ENCODE measurements around the gene ZSCAN26. TPM values are rescaled to one million over a fixed set of nuclear protein-coding genes. Genes with fewer than 3 reads are reported as not detected.

Gene ZSCAN26
- polyA plus RNA-seq, 1 of the 3 experiments (the other 2 are of a cell fraction): 11.0 TPM

DNA sequence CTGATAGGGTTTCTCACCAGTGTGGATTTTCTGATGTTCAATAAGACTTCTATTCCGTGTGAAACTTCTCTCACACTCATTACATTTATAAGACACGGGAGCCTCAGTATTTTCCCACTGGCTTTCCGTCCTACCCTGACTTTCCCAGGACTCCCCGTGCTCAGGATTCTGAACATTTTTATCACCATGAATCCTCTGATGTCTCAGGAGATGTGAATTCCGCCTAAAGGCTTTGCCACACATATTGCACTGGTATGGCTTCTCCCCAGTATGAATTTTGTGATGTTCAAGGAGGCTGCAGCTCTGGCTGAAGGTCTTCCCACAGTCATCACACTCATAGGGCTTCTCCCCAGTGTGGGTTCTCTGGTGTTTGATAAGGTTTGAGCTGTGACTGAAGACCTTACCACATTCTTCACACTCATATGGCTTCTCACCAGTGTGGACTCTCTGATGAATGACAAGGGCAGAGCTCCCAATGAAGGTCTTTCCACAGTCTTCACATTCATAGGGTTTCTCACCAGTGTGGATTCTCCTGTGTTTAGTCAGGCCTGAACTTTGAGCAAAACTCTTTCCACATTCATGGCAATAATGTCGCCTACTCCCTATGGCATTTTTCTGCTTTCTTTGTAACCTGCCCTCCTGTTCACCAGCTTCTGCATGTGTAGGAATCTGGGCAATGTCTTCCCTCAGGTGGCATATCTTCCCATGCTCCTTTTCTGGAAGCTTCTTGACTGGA is 21.6 kb upstream of the ZSCAN26 start:
- 90% methylated on average over 6 of the region's 6 CpGs for WGBS (ENCODE audit: low lambda C conversion rate)
- POLR2A ChIA-PET: no interaction called here
- CTCF ChIA-PET: interaction anchor here (1.6 kb wide), 1 partner anchor 111 kb away, joined by 8 read pairs; no protein-coding TSS in a partner anchor

More for the DNA sequence above, 21.6 kb upstream of the ZSCAN26 start:
- Histone ChIP-seq H3K9me2 (no peaks in the 10 kb centered on the region), H3K36me3 (replicated peaks in 1 of 2; ENCODE audit: control insufficient read depth in 1 of 2, insufficient read depth in 2 of 2, low read length in 1 of 2) (peaks cover 38 to 59% of the 10 kb centered on the region in 2 experiments), H4K20me1 (ENCODE audit: insufficient read depth) (no peaks in the 10 kb centered on the region), H3K9ac (no peak overlapping the region), H3K4me3 (ENCODE audit: low read depth in 2 of 2, low read length in 1 of 2) (no peak overlapping the region), H3K79me2 (ENCODE audit: insufficient read depth) (peaks cover 5% of the 10 kb centered on the region; the same call in 1 of the 2 replicates), H3K27me3 (ENCODE audit: insufficient read depth) (no peaks in the 10 kb centered on the region), H3K9me3 (no peaks in the 10 kb centered on the region), H3F3A (replicated peaks; ENCODE audit: insufficient read depth) (peaks cover 7% of the 10 kb centered on the region), H3K4me2 (no peak overlapping the region), H3K27ac (ENCODE audit: low read depth in 2 of 2, low read length in 1 of 2) (no peak overlapping the region), H2AFZ (ENCODE audit: low read depth) (no peak overlapping the region), H3K4me1 (ENCODE audit: control insufficient read depth in 1 of 2, insufficient read depth in 2 of 2, low read depth in 1 of 2, low read length in 1 of 2) (no peaks in the 10 kb centered on the region; a peak in 1 of 4 replicates)
- no peak for DNase-seq
- TF ChIP-seq, protein P1, sequence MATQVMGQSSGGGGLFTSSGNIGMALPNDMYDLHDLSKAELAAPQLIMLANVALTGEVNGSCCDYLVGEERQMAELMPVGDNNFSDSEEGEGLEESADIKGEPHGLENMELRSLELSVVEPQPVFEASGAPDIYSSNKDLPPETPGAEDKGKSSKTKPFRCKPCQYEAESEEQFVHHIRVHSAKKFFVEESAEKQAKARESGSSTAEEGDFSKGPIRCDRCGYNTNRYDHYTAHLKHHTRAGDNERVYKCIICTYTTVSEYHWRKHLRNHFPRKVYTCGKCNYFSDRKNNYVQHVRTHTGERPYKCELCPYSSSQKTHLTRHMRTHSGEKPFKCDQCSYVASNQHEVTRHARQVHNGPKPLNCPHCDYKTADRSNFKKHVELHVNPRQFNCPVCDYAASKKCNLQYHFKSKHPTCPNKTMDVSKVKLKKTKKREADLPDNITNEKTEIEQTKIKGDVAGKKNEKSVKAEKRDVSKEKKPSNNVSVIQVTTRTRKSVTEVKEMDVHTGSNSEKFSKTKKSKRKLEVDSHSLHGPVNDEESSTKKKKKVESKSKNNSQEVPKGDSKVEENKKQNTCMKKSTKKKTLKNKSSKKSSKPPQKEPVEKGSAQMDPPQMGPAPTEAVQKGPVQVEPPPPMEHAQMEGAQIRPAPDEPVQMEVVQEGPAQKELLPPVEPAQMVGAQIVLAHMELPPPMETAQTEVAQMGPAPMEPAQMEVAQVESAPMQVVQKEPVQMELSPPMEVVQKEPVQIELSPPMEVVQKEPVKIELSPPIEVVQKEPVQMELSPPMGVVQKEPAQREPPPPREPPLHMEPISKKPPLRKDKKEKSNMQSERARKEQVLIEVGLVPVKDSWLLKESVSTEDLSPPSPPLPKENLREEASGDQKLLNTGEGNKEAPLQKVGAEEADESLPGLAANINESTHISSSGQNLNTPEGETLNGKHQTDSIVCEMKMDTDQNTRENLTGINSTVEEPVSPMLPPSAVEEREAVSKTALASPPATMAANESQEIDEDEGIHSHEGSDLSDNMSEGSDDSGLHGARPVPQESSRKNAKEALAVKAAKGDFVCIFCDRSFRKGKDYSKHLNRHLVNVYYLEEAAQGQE (IDR thresholded peaks at IDR 0.05; ENCODE audit: low read depth, low read length): no peak
- TF ChIP-seq EZH2phosphoT487 (IDR thresholded peaks at IDR 0.05; ENCODE audit: borderline replicate concordance, low read depth) (no peak), RAD21 (IDR thresholded peaks at IDR 0.05; ENCODE audit: low read length) (no peak), NFIC (IDR thresholded peaks at IDR 0.05; ENCODE audit: borderline replicate concordance) (no peak), TEAD4 (IDR thresholded peaks at IDR 0.05; ENCODE audit: borderline replicate concordance, insufficient read depth) (no peak), EP300 (IDR thresholded peaks at IDR 0.05; ENCODE audit: borderline replicate concordance in 1 of 2, low read depth in 1 of 2, low read length in 1 of 2) (no peak), RCOR1 (IDR thresholded peaks at IDR 0.05; ENCODE audit: low read length) (no peak), SMC3 (IDR thresholded peaks at IDR 0.05; ENCODE audit: low read depth, low read length) (no peak), SIN3A (IDR thresholded peaks at IDR 0.05; ENCODE audit: borderline replicate concordance, low read depth, low read length) (no peak), ELF1 (IDR thresholded peaks at IDR 0.05) (no peak), TAF1 (IDR thresholded peaks at IDR 0.05; ENCODE audit: borderline replicate concordance, low read depth, low read length) (no peak)
- TF ChIP-seq, protein P2, sequence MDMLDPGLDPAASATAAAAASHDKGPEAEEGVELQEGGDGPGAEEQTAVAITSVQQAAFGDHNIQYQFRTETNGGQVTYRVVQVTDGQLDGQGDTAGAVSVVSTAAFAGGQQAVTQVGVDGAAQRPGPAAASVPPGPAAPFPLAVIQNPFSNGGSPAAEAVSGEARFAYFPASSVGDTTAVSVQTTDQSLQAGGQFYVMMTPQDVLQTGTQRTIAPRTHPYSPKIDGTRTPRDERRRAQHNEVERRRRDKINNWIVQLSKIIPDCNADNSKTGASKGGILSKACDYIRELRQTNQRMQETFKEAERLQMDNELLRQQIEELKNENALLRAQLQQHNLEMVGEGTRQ (IDR thresholded peaks at IDR 0.05; ENCODE audit: borderline replicate concordance, low read depth, low read length): no peak
- TF ChIP-seq, protein P3, sequence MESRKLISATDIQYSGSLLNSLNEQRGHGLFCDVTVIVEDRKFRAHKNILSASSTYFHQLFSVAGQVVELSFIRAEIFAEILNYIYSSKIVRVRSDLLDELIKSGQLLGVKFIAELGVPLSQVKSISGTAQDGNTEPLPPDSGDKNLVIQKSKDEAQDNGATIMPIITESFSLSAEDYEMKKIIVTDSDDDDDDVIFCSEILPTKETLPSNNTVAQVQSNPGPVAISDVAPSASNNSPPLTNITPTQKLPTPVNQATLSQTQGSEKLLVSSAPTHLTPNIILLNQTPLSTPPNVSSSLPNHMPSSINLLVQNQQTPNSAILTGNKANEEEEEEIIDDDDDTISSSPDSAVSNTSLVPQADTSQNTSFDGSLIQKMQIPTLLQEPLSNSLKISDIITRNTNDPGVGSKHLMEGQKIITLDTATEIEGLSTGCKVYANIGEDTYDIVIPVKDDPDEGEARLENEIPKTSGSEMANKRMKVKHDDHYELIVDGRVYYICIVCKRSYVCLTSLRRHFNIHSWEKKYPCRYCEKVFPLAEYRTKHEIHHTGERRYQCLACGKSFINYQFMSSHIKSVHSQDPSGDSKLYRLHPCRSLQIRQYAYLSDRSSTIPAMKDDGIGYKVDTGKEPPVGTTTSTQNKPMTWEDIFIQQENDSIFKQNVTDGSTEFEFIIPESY (IDR thresholded peaks at IDR 0.05; ENCODE audit: borderline replicate concordance, low read depth): no peak
- TF ChIP-seq, protein P4, sequence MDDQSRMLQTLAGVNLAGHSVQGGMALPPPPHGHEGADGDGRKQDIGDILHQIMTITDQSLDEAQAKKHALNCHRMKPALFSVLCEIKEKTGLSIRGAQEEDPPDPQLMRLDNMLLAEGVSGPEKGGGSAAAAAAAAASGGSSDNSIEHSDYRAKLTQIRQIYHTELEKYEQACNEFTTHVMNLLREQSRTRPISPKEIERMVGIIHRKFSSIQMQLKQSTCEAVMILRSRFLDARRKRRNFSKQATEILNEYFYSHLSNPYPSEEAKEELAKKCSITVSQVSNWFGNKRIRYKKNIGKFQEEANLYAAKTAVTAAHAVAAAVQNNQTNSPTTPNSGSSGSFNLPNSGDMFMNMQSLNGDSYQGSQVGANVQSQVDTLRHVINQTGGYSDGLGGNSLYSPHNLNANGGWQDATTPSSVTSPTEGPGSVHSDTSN (IDR thresholded peaks at IDR 0.05): no peak
